ENCODE results near the gene TSC2.
"Not testable (repeated sequence)": the region's sequence is repeated elsewhere in the genome, so short reads cannot be mapped to it uniquely, and the experiment has no call there.

TSC2 gene

GRCh38 chr16:2102471-2102870 is 54.7 kb downstream of the TSC2 start:
- DNase-seq, result no peak

GRCh38 chr16:2104464-2104863 is 56.7 kb downstream of the TSC2 start:
- not testable (repeated sequence) for DNase-seq

GRCh38 chr16:2105291-2105690 is 57.5 kb downstream of the TSC2 start:
- DNase-seq, result not testable (repeated sequence)

DNA sequence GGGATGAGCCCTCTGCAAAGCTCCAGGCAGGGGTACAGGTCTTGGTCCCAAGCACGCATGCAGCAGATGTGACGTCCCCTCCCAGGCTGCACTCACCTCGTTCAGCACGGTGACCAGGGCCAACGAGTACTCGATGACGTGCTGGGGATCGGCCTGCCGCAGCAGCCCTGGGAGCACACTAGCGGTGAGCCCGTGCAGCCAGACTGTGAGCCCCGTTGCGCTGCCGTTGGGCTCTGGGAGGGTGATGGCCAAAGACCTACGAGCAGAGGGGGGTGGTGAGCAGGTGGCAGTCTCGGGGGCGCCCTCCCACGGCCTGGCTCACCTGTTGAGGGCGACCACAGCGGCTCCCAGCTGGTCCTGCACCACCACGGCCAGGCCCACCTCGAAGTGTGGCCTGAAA is 58.0 kb downstream of the TSC2 start:
- DNase-seq, result not testable (repeated sequence)

DNA sequence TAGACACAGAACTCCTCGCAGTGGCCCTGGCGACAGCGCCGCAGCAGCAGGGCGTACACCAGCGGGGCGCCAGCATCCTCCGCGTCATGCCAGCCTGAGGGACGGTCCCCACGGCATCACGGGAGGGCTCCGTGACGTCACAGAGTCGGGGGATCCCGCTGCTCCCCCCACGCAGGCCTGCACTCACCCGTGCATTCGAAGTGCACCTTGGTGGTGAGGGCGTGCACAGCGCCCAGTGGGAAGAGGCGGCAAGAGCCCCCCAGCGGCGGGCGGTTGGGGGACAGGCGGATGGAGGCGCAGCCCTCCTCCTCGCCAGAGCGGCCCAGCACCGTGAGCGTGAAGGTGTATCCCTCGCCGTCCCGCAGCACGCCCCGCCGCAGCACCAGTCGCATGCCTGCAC is 58.4 kb downstream of the TSC2 start:
- not testable (repeated sequence) for DNase-seq

- not testable (repeated sequence) for DNase-seq
Observed at GRCh38 chr16:2107121-2107790, 59.5 kb downstream of the TSC2 start.

DNA sequence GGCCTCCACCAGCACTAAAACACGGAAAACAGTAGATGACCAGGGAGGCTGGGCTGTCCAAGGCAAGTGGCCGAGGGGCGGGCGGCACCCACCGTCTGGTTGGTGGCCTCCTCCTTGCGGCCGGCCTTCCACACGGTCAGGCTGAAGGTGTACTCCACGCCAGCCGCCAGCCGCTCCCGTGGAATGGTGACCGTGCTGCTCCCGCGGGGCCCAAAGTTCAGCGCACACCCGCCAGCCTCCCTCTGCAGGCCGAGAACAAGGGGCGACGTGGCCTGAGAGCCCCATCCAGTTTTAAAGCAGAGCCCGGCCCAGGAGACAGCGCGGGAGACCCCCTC is 60.0 kb downstream of the TSC2 start:
- not testable (repeated sequence) for DNase-seq

DNA sequence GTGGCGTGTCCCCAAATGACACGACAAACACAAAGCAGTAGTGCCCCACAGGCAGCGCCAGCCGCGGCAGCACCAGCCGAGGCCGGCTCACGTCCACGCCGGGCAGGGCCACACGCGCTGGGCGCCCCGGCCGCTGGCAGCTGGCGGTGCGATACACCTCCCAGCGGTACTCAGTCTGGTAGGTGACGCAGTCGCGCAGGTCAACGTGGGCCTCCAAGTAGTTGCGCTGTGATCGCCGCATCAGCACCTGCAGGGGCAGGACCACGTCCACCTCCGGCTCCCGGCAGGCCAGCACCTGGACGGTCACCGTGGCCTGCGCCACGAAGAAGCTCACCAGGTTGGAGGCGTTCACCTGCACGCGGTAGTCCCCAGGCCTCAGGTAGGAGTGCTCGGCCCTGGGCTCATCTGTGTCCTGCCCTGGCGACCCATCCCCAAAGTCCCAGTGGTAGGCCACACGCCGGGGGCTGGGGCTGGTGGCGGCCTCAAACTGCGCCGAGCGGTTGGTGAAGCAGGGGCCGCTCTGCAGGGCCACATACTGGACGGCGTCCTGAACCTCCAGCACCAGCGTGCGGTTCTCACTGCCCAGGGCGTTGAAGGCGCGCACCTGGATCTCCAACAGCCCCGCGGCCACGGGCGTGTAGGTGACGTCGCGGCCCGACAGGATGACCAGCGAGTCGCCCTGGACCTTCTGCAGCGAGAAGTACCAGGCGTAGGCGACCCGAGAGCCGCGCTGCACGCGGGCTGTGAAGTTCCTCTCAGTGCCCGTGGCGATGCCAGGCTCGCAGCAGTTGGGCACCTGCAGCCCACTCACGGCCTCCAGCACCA is 60.9 kb downstream of the TSC2 start:
- DNase-seq, result not testable (repeated sequence)

GRCh38 chr16:2109271-2109580 is 61.4 kb downstream of the TSC2 start:
- DNase-seq, result not testable (repeated sequence)

DNA sequence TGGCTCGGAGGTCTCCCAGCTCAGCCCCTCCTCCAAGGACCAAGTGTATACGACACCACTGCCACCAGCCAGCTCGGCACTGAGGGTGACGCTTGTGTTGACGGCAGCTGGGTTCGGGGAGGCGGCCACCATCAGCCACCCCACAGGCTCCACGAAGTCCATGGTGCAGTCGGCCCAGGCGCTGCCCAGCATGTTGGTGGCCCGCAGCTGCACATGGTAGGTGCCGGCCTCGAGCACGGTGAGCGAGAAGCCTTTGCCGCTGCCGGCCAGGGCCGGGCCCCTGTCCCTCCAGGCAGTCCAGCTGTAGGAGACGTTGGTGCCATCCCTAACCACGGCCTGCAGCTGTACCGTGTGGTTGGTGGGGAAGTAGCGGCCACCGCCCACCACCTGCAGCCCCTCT is 62.1 kb downstream of the TSC2 start:
- DNase-seq, result not testable (repeated sequence)

DNA sequence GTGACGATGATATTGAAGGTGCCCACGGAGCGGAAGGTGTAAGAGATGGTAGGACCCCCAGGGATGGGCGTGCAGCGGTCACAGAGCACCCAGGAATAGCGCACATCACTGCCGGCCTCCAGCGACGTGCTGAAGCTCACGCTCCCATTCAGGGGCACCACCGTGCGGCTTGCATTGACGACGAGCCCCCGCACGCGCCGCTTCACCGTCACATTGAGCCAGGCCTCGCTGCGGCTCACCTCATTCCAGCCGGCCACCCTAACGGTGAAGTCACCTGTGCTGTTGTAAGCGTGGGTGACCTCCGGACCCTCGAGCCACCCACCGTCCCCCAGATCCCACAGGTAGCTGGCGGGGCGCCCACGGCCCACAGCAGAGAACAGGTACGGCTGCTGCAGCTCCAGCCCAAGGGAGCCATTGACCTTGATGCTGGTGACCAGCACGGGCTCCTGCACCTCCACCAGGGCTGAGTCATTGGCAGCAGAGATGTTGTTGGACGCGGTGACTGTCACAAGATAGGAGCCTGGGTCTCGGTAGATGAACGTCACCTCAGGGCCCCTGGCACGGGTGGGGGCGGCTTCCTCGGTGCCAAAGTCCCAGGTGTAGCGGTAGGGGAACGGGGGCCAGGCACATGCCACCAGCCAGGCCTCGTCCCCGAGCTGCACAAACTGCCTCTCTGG is 62.7 kb downstream of the TSC2 start:
- DNase-seq, result not testable (repeated sequence)

DNA sequence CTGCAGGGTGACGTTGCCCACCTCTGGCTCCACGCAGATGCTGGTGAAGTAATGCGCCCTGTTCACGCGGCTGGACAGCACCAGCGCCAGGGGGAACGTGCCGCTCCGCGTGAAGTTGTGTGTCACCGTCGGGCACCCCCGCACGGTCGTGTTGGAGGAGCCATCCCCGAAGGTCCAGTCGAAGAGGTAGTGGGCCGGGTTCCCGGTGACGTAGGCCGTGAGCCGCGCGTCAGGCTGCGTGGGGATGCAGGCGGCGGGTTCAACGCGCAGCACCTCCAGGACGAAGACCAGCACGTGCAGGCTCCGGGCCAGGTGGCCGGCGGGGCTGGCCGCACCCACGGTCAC is 63.2 kb downstream of the TSC2 start:
- DNase-seq, result not testable (repeated sequence)

GRCh38 chr16:2111412-2112335 is 63.9 kb downstream of the TSC2 start:
- DNase-seq, result not testable (repeated sequence)

- DNase-seq, result not testable (repeated sequence)
Observed at GRCh38 chr16:2112539-2113106, 64.8 kb downstream of the TSC2 start.

GRCh38 chr16:2114225-2114624 is 66.4 kb downstream of the TSC2 start:
- not testable (repeated sequence) for DNase-seq

DNA sequence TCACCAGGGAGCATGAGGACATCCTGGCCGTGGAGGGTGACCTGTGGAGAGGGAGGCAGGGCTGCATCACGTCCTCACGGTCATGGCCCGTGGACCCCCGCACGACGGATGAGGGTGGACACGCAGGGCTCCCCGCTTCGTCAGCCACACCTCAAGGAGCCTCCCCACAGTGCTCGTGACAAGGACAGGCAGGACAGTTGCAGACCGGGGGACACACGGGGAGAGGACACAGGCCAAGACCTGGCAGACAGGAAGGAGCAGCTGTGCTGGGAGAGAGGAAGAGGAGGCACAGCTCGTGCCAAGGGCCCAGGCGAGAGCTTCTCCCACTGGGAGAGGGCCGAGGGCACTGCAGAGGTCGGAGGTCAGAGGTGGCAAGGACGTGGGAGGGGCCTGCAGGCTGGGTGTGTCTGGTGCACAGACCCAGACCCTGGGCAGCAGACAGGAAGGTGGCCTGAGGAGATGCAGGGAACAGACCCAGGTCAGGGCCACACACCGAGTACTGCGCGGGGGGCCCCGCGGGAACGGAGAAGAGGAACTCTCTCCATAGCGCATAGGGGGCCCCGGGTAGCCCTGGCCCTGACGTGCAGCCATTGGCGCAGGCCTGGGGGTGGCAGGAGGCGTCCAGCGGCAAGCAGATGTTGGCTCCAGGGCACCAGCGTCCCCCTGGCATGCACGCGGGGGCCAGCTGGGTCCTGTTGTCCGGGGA is 67.3 kb downstream of the TSC2 start:
- DNase-seq, result not testable (repeated sequence)

- DNase-seq, result no peak
Observed at GRCh38 chr16:2115591-2115973, 67.8 kb downstream of the TSC2 start.

- not testable (repeated sequence) for DNase-seq
Observed at GRCh38 chr16:2116428-2116827, 68.6 kb downstream of the TSC2 start.

GRCh38 chr16:2117341-2117740 is 69.6 kb downstream of the TSC2 start:
- DNase-seq, result not testable (repeated sequence)

GRCh38 chr16:2117960-2118722 is 70.4 kb downstream of the TSC2 start:
- not testable (repeated sequence) for DNase-seq

DNA sequence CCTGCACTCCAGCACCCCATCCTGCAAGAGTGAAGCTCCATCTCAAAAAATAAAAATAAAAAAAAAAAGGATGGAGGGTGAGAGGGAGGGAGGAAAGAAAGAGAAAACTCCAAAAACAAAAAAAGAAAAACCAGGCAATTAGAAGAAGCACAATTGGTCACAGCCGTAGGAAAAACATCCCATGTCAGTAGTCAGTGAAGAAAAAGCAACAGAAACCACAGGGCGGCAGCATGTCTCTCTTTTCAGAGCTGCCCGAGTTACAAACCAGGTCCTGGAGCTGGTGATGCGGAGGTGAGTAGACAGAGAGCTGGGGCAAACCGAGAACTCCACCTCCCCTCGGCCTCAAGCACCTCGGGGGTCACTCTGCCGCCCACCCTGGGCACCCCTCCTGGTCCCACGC is 73.5 kb downstream of the TSC2 start:
- DNase-seq, result not testable (repeated sequence)
